C4-2B (cell line): ENCODE measurements around the gene GPHA2.

Experiments
- ZFX ChIP-seq: fragments of 450-650 bp; IDR thresholded peaks from 2 replicates; pipeline ENCODE4 v1.6.1; 2017
- TF ChIP-seq, protein P1 (sequence below): fragments of 450-650 bp; conservative IDR thresholded peaks from 2 replicates; pipeline ENCODE4 v1.5.1; 2017; ENCODE audit warnings: mild to moderate bottlenecking

DNA sequence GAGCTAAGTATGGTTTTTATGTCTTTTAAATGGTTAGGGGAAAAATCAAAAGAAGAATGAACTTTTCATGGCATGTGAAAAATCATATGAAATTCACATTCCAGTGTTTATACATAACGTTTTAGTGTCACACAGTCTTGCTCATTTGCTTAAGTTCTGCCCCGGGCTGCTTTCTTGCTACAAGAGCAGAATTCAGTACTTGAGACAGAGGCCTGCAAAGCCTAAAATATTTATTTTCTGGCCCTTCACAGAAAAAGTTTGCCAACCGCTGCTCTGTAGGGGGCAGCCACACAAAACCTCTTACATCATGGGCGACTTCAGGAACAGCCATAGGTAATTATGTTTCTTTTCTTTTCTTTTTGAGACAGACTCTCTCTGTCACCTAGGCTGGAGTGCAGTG, 17.7 kb downstream of the GPHA2 start:
- TF ChIP-seq, protein P1, sequence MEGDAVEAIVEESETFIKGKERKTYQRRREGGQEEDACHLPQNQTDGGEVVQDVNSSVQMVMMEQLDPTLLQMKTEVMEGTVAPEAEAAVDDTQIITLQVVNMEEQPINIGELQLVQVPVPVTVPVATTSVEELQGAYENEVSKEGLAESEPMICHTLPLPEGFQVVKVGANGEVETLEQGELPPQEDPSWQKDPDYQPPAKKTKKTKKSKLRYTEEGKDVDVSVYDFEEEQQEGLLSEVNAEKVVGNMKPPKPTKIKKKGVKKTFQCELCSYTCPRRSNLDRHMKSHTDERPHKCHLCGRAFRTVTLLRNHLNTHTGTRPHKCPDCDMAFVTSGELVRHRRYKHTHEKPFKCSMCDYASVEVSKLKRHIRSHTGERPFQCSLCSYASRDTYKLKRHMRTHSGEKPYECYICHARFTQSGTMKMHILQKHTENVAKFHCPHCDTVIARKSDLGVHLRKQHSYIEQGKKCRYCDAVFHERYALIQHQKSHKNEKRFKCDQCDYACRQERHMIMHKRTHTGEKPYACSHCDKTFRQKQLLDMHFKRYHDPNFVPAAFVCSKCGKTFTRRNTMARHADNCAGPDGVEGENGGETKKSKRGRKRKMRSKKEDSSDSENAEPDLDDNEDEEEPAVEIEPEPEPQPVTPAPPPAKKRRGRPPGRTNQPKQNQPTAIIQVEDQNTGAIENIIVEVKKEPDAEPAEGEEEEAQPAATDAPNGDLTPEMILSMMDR = no peak
- TF ChIP-seq ZFX = no peak
